Measurements from ENCODE around the gene TXNDC16.

DNA sequence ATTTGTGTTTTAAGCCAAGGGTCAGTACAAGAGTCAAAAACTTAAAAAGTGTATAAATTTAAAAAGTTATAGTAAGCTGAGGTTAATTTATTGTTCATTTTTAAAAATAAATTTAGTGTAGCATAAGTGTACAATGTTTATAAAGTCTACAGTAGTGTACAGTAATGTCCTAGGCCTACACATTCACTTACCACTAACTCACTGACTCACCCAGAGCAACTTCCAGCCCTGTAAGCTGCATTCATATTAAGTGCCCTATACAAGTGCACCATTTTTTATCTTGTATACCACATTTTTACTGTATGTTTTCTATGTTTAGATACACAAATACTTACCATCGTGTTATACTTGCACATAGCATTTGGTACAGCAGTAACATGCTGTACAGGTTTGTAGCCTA, 38.0 kb upstream of the TXNDC16 start:
- TF ChIP-seq, protein P1, sequence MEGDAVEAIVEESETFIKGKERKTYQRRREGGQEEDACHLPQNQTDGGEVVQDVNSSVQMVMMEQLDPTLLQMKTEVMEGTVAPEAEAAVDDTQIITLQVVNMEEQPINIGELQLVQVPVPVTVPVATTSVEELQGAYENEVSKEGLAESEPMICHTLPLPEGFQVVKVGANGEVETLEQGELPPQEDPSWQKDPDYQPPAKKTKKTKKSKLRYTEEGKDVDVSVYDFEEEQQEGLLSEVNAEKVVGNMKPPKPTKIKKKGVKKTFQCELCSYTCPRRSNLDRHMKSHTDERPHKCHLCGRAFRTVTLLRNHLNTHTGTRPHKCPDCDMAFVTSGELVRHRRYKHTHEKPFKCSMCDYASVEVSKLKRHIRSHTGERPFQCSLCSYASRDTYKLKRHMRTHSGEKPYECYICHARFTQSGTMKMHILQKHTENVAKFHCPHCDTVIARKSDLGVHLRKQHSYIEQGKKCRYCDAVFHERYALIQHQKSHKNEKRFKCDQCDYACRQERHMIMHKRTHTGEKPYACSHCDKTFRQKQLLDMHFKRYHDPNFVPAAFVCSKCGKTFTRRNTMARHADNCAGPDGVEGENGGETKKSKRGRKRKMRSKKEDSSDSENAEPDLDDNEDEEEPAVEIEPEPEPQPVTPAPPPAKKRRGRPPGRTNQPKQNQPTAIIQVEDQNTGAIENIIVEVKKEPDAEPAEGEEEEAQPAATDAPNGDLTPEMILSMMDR (IDR thresholded peaks at IDR 0.05) = no peak
- TF ChIP-seq POLR2A (IDR thresholded peaks at IDR 0.05) = no peak
- TF ChIP-seq EP300 (IDR thresholded peaks at IDR 0.05) = no peak
